KOPT-K1 (cell line): Measurements from ENCODE around the gene SCARB1.

Source experiments
- H3K27ac ChIP-seq: fragments of 200-600 bp; sonication (generic); 2 replicates; pipeline ENCODE4 v1.5.1; 2016; ENCODE audit warnings: antibody characterized with exemption, mild to moderate bottlenecking, low read depth, low read length; ENCODE audit not compliant: poor library complexity, severe bottlenecking
- H3K36me3 ChIP-seq: fragments of 200-600 bp; sonication (generic); 2 replicates; pipeline ENCODE4 v1.5.1; 2017; ENCODE audit warnings: antibody characterized with exemption, mild to moderate bottlenecking, low read length, moderate library complexity; ENCODE audit not compliant: insufficient read depth
- H3K9me3 ChIP-seq: fragments of 200-600 bp; sonication (generic); 2 replicates; pipeline ENCODE4 v1.5.1; 2017; ENCODE audit warnings: antibody characterized with exemption, low read length, mild to moderate bottlenecking; ENCODE audit not compliant: insufficient read depth, poor library complexity, severe bottlenecking

Gene SCARB1

GRCh38 chr12:124755801-124756148, 107.9 kb downstream of the SCARB1 start:
- Histone ChIP-seq H3K9me3 (peaks cover 18% of the 10 kb centered on the region), H3K27ac (peak overlapping the region; percentile 64), H3K36me3 (no peaks in the 10 kb centered on the region)

DNA sequence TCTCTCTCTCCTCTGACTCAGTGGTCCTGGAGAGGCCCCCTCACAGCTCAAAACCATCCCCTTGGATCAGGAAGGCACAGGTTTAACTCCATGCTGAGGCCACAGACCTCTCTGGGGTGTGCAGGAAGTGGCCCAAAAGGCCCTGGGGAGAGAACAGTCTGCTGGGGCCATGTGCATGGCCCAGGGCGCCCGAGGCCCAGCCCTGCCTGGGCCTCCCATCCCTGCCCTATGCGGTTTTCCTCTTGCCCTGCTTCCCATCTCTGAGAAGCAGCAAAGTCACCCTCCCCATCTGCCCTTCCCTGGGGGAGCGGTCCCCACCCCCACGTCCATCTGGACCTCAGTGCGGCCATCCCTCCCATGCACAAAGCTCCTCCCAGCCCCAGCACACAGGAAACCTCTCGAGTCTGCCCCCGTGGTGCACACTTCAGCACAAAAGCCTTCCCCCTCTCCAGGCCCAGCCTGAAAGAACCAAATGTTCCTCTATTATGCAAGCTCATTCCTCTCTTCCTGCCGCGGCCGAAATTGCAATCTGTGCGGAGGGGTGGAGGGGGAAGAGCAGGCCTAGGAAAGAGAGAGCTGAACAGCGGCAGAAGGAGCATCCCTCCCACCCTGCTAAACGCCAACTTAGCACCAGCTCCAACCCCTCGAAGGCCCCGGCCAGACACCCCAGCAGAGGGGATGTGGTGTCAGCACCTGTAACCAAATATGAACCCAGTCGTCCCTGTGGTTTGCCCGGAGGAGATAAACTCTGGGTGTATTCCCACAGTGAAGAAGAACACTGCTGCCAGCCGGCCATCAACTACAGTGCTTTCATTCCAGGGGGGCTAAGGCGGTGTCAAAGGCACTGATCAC, 108.5 kb downstream of the SCARB1 start:
- peak overlapping the region; percentile 64 for H3K27ac ChIP-seq
- no peaks in the 10 kb centered on the region for H3K36me3 ChIP-seq
- H3K9me3 ChIP-seq: peaks cover 18% of the 10 kb centered on the region

GRCh38 chr12:124754491-124754890, 109.2 kb downstream of the SCARB1 start:
- H3K9me3 ChIP-seq: peaks cover 18% of the 10 kb centered on the region
- no peaks in the 10 kb centered on the region for H3K36me3 ChIP-seq
- H3K27ac ChIP-seq: peak overlapping the region; percentile 64

DNA sequence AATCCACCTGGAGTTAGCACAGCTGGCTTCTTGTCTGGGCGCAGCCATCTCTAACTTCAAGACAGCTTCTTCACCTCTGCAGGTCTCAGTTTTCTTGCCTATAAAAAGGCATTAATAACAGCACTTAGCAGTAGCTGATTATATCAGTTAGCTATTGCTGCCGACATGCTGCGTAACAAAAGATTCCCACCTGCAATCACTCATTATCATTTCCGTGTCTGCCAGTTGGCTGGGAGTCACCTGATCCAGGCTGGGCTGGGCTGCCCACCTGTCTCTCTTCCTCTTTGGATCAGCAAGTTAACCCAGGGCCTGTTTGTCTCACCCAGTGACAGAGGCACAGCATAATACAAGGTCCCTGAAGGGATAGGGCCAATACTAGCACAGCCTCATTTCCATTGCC, 109.7 kb downstream of the SCARB1 start:
- no peak overlapping the region for H3K27ac ChIP-seq
- H3K36me3 ChIP-seq: no peaks in the 10 kb centered on the region
- H3K9me3 ChIP-seq: peaks cover 18% of the 10 kb centered on the region

DNA sequence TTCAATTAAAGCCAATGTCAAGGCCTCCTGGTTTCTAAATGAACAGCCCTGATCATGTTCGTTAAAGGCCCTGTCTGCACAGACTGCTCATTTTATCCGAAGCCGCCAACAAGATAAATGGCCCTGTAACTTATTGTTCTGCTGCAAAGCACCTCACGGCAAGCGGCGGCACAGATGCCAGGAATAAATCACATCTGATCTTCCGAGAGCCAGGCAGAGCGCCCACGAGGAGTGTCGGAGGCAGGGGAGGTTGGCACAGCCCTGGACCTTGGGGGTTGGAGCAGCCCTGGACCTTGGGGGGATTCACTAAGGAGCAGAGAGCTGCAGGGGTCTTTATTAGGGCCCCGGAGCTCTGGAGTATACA, 110.5 kb downstream of the SCARB1 start:
- Histone ChIP-seq H3K9me3 (peaks cover 18% of the 10 kb centered on the region), H3K36me3 (no peaks in the 10 kb centered on the region), H3K27ac (no peak overlapping the region)

GRCh38 chr12:124752437-124753227, 111.0 kb downstream of the SCARB1 start:
- Histone ChIP-seq H3K9me3 (peaks cover 18% of the 10 kb centered on the region), H3K27ac (no peak overlapping the region), H3K36me3 (no peaks in the 10 kb centered on the region)

GRCh38 chr12:124751654-124752355, 111.9 kb downstream of the SCARB1 start:
- H3K36me3 ChIP-seq: no peaks in the 10 kb centered on the region
- no peak overlapping the region for H3K27ac ChIP-seq
- H3K9me3 ChIP-seq: peaks cover 10% of the 10 kb centered on the region

DNA sequence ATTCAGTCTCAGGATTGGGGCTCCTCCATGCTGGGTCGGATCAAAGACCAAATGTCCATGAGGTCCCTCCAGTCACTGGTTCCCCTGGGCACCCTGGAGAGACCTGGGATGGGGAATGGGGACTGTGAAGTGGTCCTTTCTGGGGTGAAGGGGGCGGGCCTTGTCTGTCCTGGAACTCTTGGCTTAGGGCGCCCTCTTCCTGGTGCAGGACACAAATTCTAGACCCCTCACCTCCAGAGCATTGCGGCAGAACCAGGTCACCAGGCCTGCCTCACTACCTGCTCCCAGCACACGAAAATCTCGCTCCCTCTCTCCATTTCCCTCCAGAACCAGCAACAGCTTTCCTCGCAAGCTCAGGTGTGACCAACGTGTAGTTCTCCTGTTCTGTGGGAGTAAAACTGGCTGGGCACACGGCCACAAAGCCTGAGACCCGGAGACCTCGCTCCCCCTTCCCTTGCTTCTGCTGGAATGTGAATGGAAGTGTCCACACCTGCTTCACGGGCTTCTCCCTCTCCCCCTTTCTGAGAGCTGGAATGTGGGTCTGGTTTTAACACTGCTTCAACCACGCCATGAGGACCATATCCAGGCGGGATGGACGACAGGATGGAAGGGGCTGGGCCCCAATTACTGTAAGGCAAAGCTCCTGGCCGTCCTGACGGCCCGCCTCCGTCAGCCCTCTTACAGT, 112.7 kb downstream of the SCARB1 start:
- Histone ChIP-seq H3K27ac (no peak overlapping the region), H3K36me3 (no peaks in the 10 kb centered on the region), H3K9me3 (peaks cover 10% of the 10 kb centered on the region)

GRCh38 chr12:124750149-124750656, 113.5 kb downstream of the SCARB1 start:
- Histone ChIP-seq H3K9me3 (peaks cover 10% of the 10 kb centered on the region), H3K36me3 (no peaks in the 10 kb centered on the region), H3K27ac (no peak overlapping the region)

- Histone ChIP-seq H3K9me3 (peaks cover 10% of the 10 kb centered on the region), H3K36me3 (no peaks in the 10 kb centered on the region), H3K27ac (no peak overlapping the region)
Observed at GRCh38 chr12:124749725-124750124, 113.9 kb downstream of the SCARB1 start.

GRCh38 chr12:124747426-124748161, 116.1 kb downstream of the SCARB1 start:
- Histone ChIP-seq H3K9me3 (no peaks in the 10 kb centered on the region), H3K27ac (no peak overlapping the region), H3K36me3 (no peaks in the 10 kb centered on the region)

- no peak overlapping the region for H3K27ac ChIP-seq
- no peaks in the 10 kb centered on the region for H3K36me3 ChIP-seq
- H3K9me3 ChIP-seq: no peaks in the 10 kb centered on the region
Observed at GRCh38 chr12:124746649-124747425, 116.8 kb downstream of the SCARB1 start.

- H3K9me3 ChIP-seq: no peaks in the 10 kb centered on the region
- H3K27ac ChIP-seq: no peak overlapping the region
- no peaks in the 10 kb centered on the region for H3K36me3 ChIP-seq
Observed at GRCh38 chr12:124745891-124746570, 117.6 kb downstream of the SCARB1 start.
